Natural killer cell (primary cell): ENCODE measurements around the gene TUBB4A. TPM values are rescaled to one million over a fixed set of nuclear protein-coding genes. Genes with fewer than 3 reads are reported as not detected.
A peak's percentile ranks its signal among the peaks of the same experiment; 100 is the strongest.

Experiments used
- ATAC-seq, 3 donors: fragments of 150-1000 bp in 2 of 3; fragments of 200-7000 bp in 1 of 3; cut with Tn5 transposase; 1 replicate in 1 of 3; 2 replicates in 2 of 3; pipeline ENCODE4 v1.10.0; 2021; ENCODE audit warnings: mild to moderate bottlenecking in 2 of 3, moderate library complexity in 2 of 3
- DNase-seq, 2 donors: peaks; one replicate each; pipeline versions ENCODE4 v3.0.0 to v3.0.0-alpha.2; 2013 to 2021; ENCODE audit warnings: mixed read lengths in 1 of 2
- H3K27ac ChIP-seq: one replicate; pipeline ENCODE4 v1.5.1; 2013; ENCODE audit warnings: mild to moderate bottlenecking, low read length
- H3K27me3 ChIP-seq: one replicate; pipeline ENCODE4 v1.6.1; 2013; ENCODE audit warnings: low read length; ENCODE audit not compliant: control insufficient read depth, insufficient read depth
- H3K36me3 ChIP-seq: one replicate; pipeline ENCODE4 v1.6.1; 2013; ENCODE audit warnings: low read length; ENCODE audit not compliant: control insufficient read depth, insufficient read depth
- H3K4me1 ChIP-seq: one replicate; pipeline ENCODE4 v1.6.1; 2013; ENCODE audit warnings: low read length; ENCODE audit not compliant: control insufficient read depth, insufficient read depth
- H3K4me3 ChIP-seq: one replicate; pipeline ENCODE4 v1.5.1; 2013; ENCODE audit warnings: low read length
- H3K9me3 ChIP-seq: one replicate; pipeline ENCODE4 v1.6.1; 2013; ENCODE audit warnings: low read length; ENCODE audit not compliant: control insufficient read depth, insufficient read depth
- H3K27ac Mint-ChIP-seq, 2 donors: one replicate each; pipeline ENCODE4 v1.8.0; 2022; ENCODE audit warnings: mild to moderate bottlenecking in 2 of 2, mixed read lengths in 2 of 2, moderate library complexity in 1 of 2
- H3K27me3 Mint-ChIP-seq, 2 donors: one replicate each; pipeline ENCODE4 v1.8.0; 2022; ENCODE audit warnings: low read depth in 2 of 2, mixed read lengths in 2 of 2
- H3K36me3 Mint-ChIP-seq: one replicate; pipeline ENCODE4 v1.8.0; 2022; ENCODE audit warnings: mixed read lengths
- H3K4me1 Mint-ChIP-seq, 2 donors: one replicate each; pipeline ENCODE4 v1.8.0; 2022; ENCODE audit warnings: mixed read lengths in 2 of 2
- H3K4me3 Mint-ChIP-seq: one replicate; pipeline ENCODE4 v1.8.0; 2022; ENCODE audit warnings: mild to moderate bottlenecking, moderate library complexity, mixed read lengths
- H3K9me3 Mint-ChIP-seq, 2 donors: one replicate each; pipeline ENCODE4 v1.8.0; 2022; ENCODE audit warnings: mixed read lengths in 2 of 2
- WGBS: methylation state at CpG from one replicate; pipeline ENCODE4 v1.1.7; 2013; ENCODE audit warnings: missing lambda C conversion rate; ENCODE audit not compliant: insufficient coverage; 5-methylcytosine and 5-hydroxymethylcytosine counted together
- intact Hi-C: fragments of 100-400 bp; cut with micrococcal nuclease; formaldehyde crosslinking; loops from one replicate; pipeline ENCODE4 v1.14.2; 2022
- total RNA-seq, 4 donors: library from RNA; stranded (reverse); fragments of 120-200 nt in 1 of 4; gene quantifications; one replicate each; pipeline versions ENCODE4 v1.2.3 to v1.2.4, GENCODE V29; 2013 to 2022
- TF ChIP-seq, protein P1 (sequence below): fragments of 200-600 bp; IDR thresholded peaks from one replicate; pipeline ENCODE4 v1.8.0; 2022; ENCODE audit warnings: antibody characterized with exemption

The TUBB4A gene
- total RNA-seq, 3 donors from 2014 or later (not counting 1 experiment from before 2014, with no cell fraction given), result 0.40 to 2.6 (median 1.8) TPM

DNA sequence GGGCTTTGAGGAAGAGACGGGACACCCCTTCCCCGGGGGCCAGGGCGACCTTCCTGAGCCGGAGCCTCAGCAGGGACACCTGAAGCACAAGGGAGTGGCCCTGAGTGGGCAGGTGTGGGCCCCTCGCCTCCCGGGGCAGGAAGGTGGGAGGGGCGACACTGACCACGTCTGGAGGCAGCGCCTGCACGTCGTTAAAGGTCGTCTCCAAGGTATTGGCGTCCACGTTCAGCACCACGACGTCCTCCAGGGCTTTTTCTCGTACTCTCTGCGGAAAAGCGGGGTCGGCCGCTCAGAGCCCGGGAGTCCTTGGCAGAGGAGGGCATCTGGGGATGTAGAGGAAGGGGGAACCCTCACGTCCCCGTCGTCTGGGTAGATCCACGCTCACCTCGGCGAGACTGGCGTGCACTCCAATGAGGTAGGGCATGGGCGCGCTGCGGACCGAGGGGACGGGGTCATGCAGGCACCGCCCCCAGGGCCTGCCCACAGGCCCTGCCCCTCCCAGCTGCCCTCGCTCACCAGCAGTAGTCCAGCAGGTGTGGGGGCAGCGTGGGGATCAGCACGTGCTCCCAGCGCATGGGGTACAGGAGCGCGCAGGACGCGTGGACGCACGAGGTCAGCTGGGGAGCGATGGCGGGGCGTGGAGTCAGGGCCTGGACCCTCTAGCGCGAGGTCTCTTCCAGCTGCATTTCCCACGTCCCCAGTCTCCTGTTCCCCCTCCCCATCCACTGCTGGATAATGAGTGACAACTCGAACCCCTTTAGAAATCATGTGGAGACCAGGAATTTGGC, 26.6 kb downstream of the TUBB4A start:
- Mint-ChIP-seq H3K27me3 (no peaks in the 10 kb centered on the region), H3K9me3 (no peaks in the 10 kb centered on the region), H3K4me1 (peaks cover 9% of the 10 kb centered on the region in 2 donors), H3K27ac (peak overlapping the region; percentile 24 to 41), H3K36me3 (no peaks in the 10 kb centered on the region), H3K4me3 (no peak overlapping the region)
- Histone ChIP-seq H3K4me1 (peaks cover 12% of the 10 kb centered on the region), H3K9me3 (no peaks in the 10 kb centered on the region), H3K27me3 (no peaks in the 10 kb centered on the region), H3K4me3 (no peak overlapping the region), H3K36me3 (peaks cover 49% of the 10 kb centered on the region), H3K27ac (no peak overlapping the region)
- intact Hi-C loops, result no loop called here
- DNase-seq (no peak), ATAC-seq (no peak)
- TF ChIP-seq, protein P1, sequence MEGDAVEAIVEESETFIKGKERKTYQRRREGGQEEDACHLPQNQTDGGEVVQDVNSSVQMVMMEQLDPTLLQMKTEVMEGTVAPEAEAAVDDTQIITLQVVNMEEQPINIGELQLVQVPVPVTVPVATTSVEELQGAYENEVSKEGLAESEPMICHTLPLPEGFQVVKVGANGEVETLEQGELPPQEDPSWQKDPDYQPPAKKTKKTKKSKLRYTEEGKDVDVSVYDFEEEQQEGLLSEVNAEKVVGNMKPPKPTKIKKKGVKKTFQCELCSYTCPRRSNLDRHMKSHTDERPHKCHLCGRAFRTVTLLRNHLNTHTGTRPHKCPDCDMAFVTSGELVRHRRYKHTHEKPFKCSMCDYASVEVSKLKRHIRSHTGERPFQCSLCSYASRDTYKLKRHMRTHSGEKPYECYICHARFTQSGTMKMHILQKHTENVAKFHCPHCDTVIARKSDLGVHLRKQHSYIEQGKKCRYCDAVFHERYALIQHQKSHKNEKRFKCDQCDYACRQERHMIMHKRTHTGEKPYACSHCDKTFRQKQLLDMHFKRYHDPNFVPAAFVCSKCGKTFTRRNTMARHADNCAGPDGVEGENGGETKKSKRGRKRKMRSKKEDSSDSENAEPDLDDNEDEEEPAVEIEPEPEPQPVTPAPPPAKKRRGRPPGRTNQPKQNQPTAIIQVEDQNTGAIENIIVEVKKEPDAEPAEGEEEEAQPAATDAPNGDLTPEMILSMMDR, result no peak
- WGBS, result 94% methylated on average over 52 of the region's 52 CpGs

DNA sequence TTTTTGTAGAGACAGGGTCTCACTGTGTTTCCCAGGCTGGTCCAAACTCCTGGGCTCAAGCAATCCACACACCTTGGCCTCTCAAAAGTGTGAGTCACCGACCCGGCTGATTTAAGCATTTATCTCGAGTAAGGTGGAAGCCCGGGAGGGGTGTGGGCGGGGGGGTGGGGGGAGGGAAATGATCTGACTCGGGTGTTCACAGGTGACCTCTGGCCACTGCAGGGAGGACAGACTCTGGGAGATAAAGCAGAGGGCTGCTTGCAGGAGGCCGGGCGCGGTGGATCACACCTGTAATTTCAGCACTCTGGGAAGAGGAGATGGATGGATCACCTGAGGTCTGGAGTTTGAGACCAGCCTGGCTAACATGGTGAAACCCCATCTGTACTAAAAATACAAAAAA, 28.5 kb downstream of the TUBB4A start:
- Histone ChIP-seq H3K36me3 (peaks cover 53% of the 10 kb centered on the region), H3K27ac (no peak overlapping the region), H3K4me3 (no peak overlapping the region), H3K9me3 (no peaks in the 10 kb centered on the region), H3K27me3 (no peaks in the 10 kb centered on the region), H3K4me1 (no peaks in the 10 kb centered on the region)
- Mint-ChIP-seq H3K27me3 (no peaks in the 10 kb centered on the region), H3K4me3 (no peak overlapping the region), H3K27ac (no peak overlapping the region), H3K9me3 (no peaks in the 10 kb centered on the region), H3K4me1 (peaks cover 0 to 3% of the 10 kb centered on the region in 2 donors), H3K36me3 (no peaks in the 10 kb centered on the region)
- DNase-seq (no peak), ATAC-seq (no peak)
- WGBS, result 98% methylated on average over 5 of the region's 9 CpGs
- intact Hi-C loops, result no loop called here
- TF ChIP-seq, protein P1, result no peak

DNA sequence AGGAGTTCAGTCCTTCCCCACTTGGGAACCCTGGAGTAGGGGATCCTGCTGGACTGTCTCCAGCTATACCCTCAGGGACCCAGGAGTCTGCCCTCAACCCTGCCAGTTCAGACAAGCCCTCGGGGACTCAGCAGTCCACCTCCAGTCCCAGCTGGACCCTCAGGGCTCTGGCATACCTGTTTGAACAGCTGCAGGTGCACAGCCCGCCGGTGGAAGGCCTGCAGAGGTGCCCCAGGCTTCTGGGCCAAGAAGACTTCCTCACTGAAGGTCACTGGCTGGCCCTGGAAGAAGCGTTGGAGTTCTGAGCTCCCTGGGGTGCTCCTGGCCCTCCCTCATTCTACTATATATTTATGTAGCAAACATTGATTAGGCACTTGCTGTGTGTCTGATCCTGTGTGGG, 29.4 kb downstream of the TUBB4A start:
- ATAC-seq (no peak), DNase-seq (no peak)
- Histone ChIP-seq H3K36me3 (peaks cover 56% of the 10 kb centered on the region), H3K27me3 (no peaks in the 10 kb centered on the region), H3K9me3 (no peaks in the 10 kb centered on the region), H3K4me1 (no peaks in the 10 kb centered on the region), H3K27ac (no peak overlapping the region), H3K4me3 (no peak overlapping the region)
- 96% methylated on average over 4 of the region's 4 CpGs for WGBS
- Mint-ChIP-seq H3K27me3 (no peaks in the 10 kb centered on the region), H3K36me3 (no peaks in the 10 kb centered on the region), H3K4me3 (no peak overlapping the region), H3K4me1 (peaks cover 0 to 10% of the 10 kb centered on the region in 2 donors), H3K27ac (no peak overlapping the region), H3K9me3 (no peaks in the 10 kb centered on the region)
- intact Hi-C loops, result no loop called here
- TF ChIP-seq, protein P1, result no peak

DNA sequence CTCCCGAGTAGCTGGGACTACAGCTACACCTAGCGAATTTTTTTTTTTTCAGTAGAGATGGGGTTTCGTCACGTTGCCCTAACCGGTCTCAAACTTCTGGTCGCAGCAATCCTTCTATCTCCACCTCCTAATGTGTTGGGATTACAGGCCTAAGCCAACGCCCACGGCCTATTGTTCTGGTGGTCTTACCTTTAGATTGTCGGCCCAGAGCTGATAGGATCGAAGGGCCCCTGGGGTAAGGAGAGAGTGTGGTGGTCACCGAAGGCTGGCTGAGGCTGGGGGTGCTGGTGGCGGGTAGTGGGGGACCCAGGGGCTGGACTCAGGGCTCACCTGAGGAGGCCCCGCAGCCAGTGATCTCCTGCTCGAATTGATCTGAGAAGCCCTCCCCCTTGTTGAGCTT, 31.0 kb downstream of the TUBB4A start:
- H3K36me3 ChIP-seq, result peaks cover 47% of the 10 kb centered on the region
- no peaks in the 10 kb centered on the region for H3K9me3 Mint-ChIP-seq
- H3K27me3 ChIP-seq, result no peaks in the 10 kb centered on the region
- H3K4me3 Mint-ChIP-seq, result no peak overlapping the region
- no peak overlapping the region for H3K4me3 ChIP-seq
- no peaks in the 10 kb centered on the region for H3K9me3 ChIP-seq
- no peak overlapping the region for H3K27ac ChIP-seq
- DNase-seq (no peak), ATAC-seq (no peak)
- no peaks in the 10 kb centered on the region for H3K4me1 ChIP-seq
- H3K4me1 Mint-ChIP-seq, result peaks cover 0 to 11% of the 10 kb centered on the region in 2 donors
- intact Hi-C loops, result no loop called here
- TF ChIP-seq, protein P1, result no peak
- WGBS, result 93% methylated on average over 14 of the region's 14 CpGs
- no peaks in the 10 kb centered on the region for H3K36me3 Mint-ChIP-seq
- H3K27ac Mint-ChIP-seq, result no peak overlapping the region
- H3K27me3 Mint-ChIP-seq, result no peaks in the 10 kb centered on the region
